K562 (cell line): Measurements from ENCODE around the gene NRAP. TPM values are rescaled to one million over a fixed set of nuclear protein-coding genes. Genes with fewer than 3 reads are reported as not detected.

ENCODE experiments used
- ATAC-seq: fragments of 200-7000 bp; cut with Tn5 transposase; 3 replicates; pipeline ENCODE4 v1.9.1; 2020; ENCODE audit warnings: moderate library complexity
- BruUV-seq: library from RNA; stranded (reverse); fragments of 400-500 nt; replicated peaks from 2 replicates; lab custom pipeline; 2021; lab: Mats Ljungman, UMichigan
- CTCF ChIA-PET: fragments of 300-600 bp; formaldehyde crosslinking; extraction: SDS; loops from one replicate; lab custom pipeline; 2021; ENCODE audit warnings: low intra/inter-chr PET ratio; lab: Yijun Ruan, JAX
- POLR2A ChIA-PET: fragments of 300-600, 350-650 bp; sonication (Branson Sonifier 250); formaldehyde crosslinking; extraction: SDS; loops from one replicate; lab custom pipeline; 2021; ENCODE audit warnings: antibody characterized with exemption, inconsistent platforms; lab: Yijun Ruan, JAX
- DNase-seq, 4 experiments: peaks; one replicate each; pipeline versions ENCODE4 v3.0.0 to v3.0.0-alpha.2; 2011 to 2018; ENCODE audit warnings: low spot score in 3 of 4, mixed read lengths in 3 of 4; ENCODE audit errors: extremely low read depth in 1 of 4
- FAIRE-seq: peaks from 2 replicates; lab custom pipeline; 2011; peaks lifted over from hg19 to GRCh38; lab: Jason Lieb, UNC
- H2AFZ ChIP-seq: 2 replicates; pipeline ENCODE4 v1.6.0; 2011; ENCODE audit warnings: low read depth, low read length, control low read depth, inconsistent platforms
- H3K27ac ChIP-seq: fragments of 200-600 bp; 3 replicates; pipeline ENCODE4 v1.8.0; 2011; ENCODE audit warnings: low read depth, mild to moderate bottlenecking, control low read depth, inconsistent platforms, low read length, moderate library complexity, mixed read lengths; ENCODE audit errors: extremely low read depth
- H3K27me3 ChIP-seq, 2 experiments: fragments of 300-600 bp in 1 of 2; 2 replicates in 1 of 2; 3 replicates in 1 of 2; pipeline versions ENCODE4 v1.6.0 to v1.8.0; 2011; ENCODE audit warnings: inconsistent platforms in 2 of 2, low read length in 2 of 2, mild to moderate bottlenecking in 1 of 2, mixed read lengths in 1 of 2, moderate library complexity in 1 of 2; ENCODE audit not compliant: control insufficient read depth in 2 of 2, insufficient read depth in 2 of 2
- H3K36me3 ChIP-seq: fragments of 300-600 bp; 3 replicates; pipeline ENCODE4 v1.8.0; 2011; ENCODE audit warnings: mild to moderate bottlenecking, low read length, inconsistent platforms; ENCODE audit not compliant: control insufficient read depth, insufficient read depth
- H3K4me1 ChIP-seq, 2 experiments: fragments of 200-600 bp in 1 of 2; replicated peaks in 1 of 2; 2 replicates in 1 of 2; 3 replicates in 1 of 2; pipeline versions ENCODE4 v1.5.1 to v1.8.0; 2011; ENCODE audit warnings: inconsistent platforms in 2 of 2, low read length in 2 of 2, mild to moderate bottlenecking in 1 of 2, mixed read lengths in 1 of 2, moderate library complexity in 1 of 2; ENCODE audit not compliant: control insufficient read depth in 2 of 2, insufficient read depth in 2 of 2
- H3K4me2 ChIP-seq: 2 replicates; pipeline ENCODE4 v1.6.1; 2011; ENCODE audit warnings: low read length, control low read depth, inconsistent platforms, mixed read lengths; ENCODE audit not compliant: insufficient read depth
- H3K4me3 ChIP-seq: fragments of 200-600 bp; sonication (generic), shearing (Covaris generic); 2 replicates; pipeline ENCODE4 v1.5.1; 2016; ENCODE audit warnings: control low read depth, inconsistent platforms
- H3K79me2 ChIP-seq: fragments of 200-600 bp; 3 replicates; pipeline ENCODE4 v1.8.0; 2011; ENCODE audit warnings: low read length, inconsistent platforms; ENCODE audit not compliant: control insufficient read depth, insufficient read depth
- H3K9ac ChIP-seq, 2 experiments: 2 replicates each; pipeline versions ENCODE4 v1.6.0 to v1.6.1; 2011; ENCODE audit warnings: low read depth in 2 of 2, low read length in 2 of 2, control low read depth in 1 of 2, inconsistent platforms in 1 of 2, mild to moderate bottlenecking in 1 of 2, mixed read lengths in 1 of 2; ENCODE audit not compliant: insufficient read depth in 1 of 2
- H3K9me1 ChIP-seq: one replicate; pipeline ENCODE4 v1.6.0; 2011; ENCODE audit warnings: inconsistent platforms, mild to moderate bottlenecking, low read length, moderate library complexity; ENCODE audit not compliant: control insufficient read depth, insufficient read depth
- H3K9me3 ChIP-seq: replicated peaks from 2 replicates; pipeline ENCODE4 v1.5.1; 2011; ENCODE audit warnings: low read depth, low read length, inconsistent platforms; ENCODE audit not compliant: control insufficient read depth, insufficient read depth
- H4K20me1 ChIP-seq: replicated peaks from 2 replicates; pipeline ENCODE4 v1.6.1; 2011; ENCODE audit warnings: low read length, inconsistent platforms, mixed read lengths; ENCODE audit not compliant: control insufficient read depth, insufficient read depth
- EHMT2 ChIP-seq: fragments of 450-650 bp; IDR thresholded peaks from 2 replicates; pipeline ENCODE4 v1.6.1; 2018; ENCODE audit warnings: antibody characterized with exemption
- ETV5 ChIP-seq: sonication (generic); formaldehyde crosslinking; IDR thresholded peaks from 2 replicates; pipeline ENCODE4 v1.4.0; 2020; ENCODE audit warnings: low read depth, mild to moderate bottlenecking, missing genetic modification reagents
- FOS ChIP-seq: IDR thresholded peaks from 3 replicates; pipeline ENCODE4 v1.6.1; 2011; ENCODE audit not compliant: insufficient read length; ENCODE audit errors: extremely low read depth
- HINFP ChIP-seq: fragments of 450-650 bp; conservative IDR thresholded peaks from 2 replicates; pipeline ENCODE4 v1.6.1; 2016; ENCODE audit warnings: missing genetic modification characterization, low read depth, mild to moderate bottlenecking, control low read depth, missing compliant biosample characterization
- HNRNPH1 ChIP-seq: fragments of 200-400 bp; formaldehyde crosslinking; optimal IDR thresholded peaks from 2 replicates; pipeline ENCODE3; 2017; ENCODE audit warnings: low read depth, mild to moderate bottlenecking, low read length, moderate library complexity
- JUNB ChIP-seq: fragments of 450-650 bp; formaldehyde crosslinking; conservative IDR thresholded peaks from 2 replicates; pipeline ENCODE4 v1.4.0; 2020; ENCODE audit warnings: mild to moderate bottlenecking
- ZNF146 ChIP-seq: IDR thresholded peaks from one replicate; pipeline ENCODE4 v1.6.1; 2018; ENCODE audit warnings: missing compliant biosample characterization; ENCODE audit not compliant: unreplicated experiment
- ZNF280B ChIP-seq: fragments of 250-450 bp; sonication (Bioruptor Pico); IDR thresholded peaks from 2 replicates; pipeline ENCODE4 v1.5.1; 2021; ENCODE audit warnings: mild to moderate bottlenecking
- WGBS: fragments of 100-300 bp; shearing (Covaris generic); methylation state at CpG from one replicate; pipeline ENCODE4 v1.1.6; 2016; ENCODE audit warnings: low coverage, mixed read lengths; ENCODE audit not compliant: insufficient coverage; ENCODE audit errors: missing lambda C conversion rate; 5-methylcytosine and 5-hydroxymethylcytosine counted together
- in situ Hi-C: fragments of 300-500 bp; cut with MboI; formaldehyde crosslinking; loops from 4 replicates; pipeline ENCODE4 v1.15.0; 2018; ENCODE audit warnings: inconsistent platforms, mixed read lengths
- intact Hi-C: fragments of 100-400 bp; cut with micrococcal nuclease; formaldehyde crosslinking; loops from 2 replicates; pipeline ENCODE4 v1.14.2; 2022
- polyA plus RNA-seq, 8 experiments: library from polyadenylated mRNA; depleted of rRNA in 4 of 8; stranded (reverse) in 5 of 8; unstranded in 3 of 8; fragments of >200 nt; fragmentation: Nextera tagmentation in 2 of 8; fragmentation: Illumina TruSeq in 1 of 8; extraction: Ambion mirVana in 2 of 8; extraction: Trizol in 1 of 8; gene quantifications; 2 replicates each; pipeline versions ENCODE4 v1.2.1 to v1.2.3, GENCODE V29; 2011 to 2014; ENCODE audit warnings: inconsistent platforms in 1 of 8, missing spikeins in 1 of 8
- total RNA-seq, 7 experiments: library from RNA; depleted of rRNA in 6 of 7; stranded (reverse); fragments of >200 nt in 6 of 7; fragmentation: Illumina TruSeq in 2 of 7; extraction: Trizol in 2 of 7; gene quantifications; 2 replicates each; pipeline versions ENCODE4 v1.2.1 to v1.2.3, GENCODE V29; 2011 to 2021; ENCODE audit warnings: low replicate concordance in 1 of 7
- TF ChIP-seq, protein P1 (sequence below): fragments of 250-450 bp; sonication (Bioruptor Pico); IDR thresholded peaks from 2 replicates; pipeline ENCODE4 v1.6.1; 2021; ENCODE audit warnings: mild to moderate bottlenecking
- TF ChIP-seq, protein P2 (sequence below): fragments of 450-650 bp; IDR thresholded peaks from 2 replicates; pipeline ENCODE4 v1.6.1; 2016; ENCODE audit warnings: low read depth, mild to moderate bottlenecking, moderate library complexity

The NRAP gene
- total and polyA plus RNA-seq, 9 of the 15 experiments (the other 6 are each of a cell fraction or from before 2014, with no cell fraction given) = not detected

GRCh38 chr10:113561214-113561613 is 102.6 kb downstream of the NRAP start:
- ATAC-seq = no peak
- H3K79me2 ChIP-seq = no peaks in the 10 kb centered on the region
- no peaks in the 10 kb centered on the region for H3K27me3 ChIP-seq
- no peak for DNase-seq
- H3K9me1 ChIP-seq = no peaks in the 10 kb centered on the region
- H3K9me3 ChIP-seq = no peaks in the 10 kb centered on the region
- H3K4me1 ChIP-seq = peaks cover 3 to 19% of the 10 kb centered on the region in 2 experiments; a peak in 3 of 5 replicates
- FAIRE-seq = no peak
- H3K27ac ChIP-seq = no peak overlapping the region
- no peak overlapping the region for H3K9ac ChIP-seq
- POLR2A ChIA-PET = no interaction called here
- no peak overlapping the region for H3K4me2 ChIP-seq
- no peaks in the 10 kb centered on the region for H3K36me3 ChIP-seq
- no peak overlapping the region for H2AFZ ChIP-seq
- TF ChIP-seq HINFP (tag) (no peak), ZNF146 (CRISPR knock-in tag) (no peak), ZNF280B (CRISPR knock-in tag) (no peak), FOS (no peak), ETV5 (CRISPR knock-in tag) (no peak), EHMT2 (no peak), HNRNPH1 (no peak), JUNB (no peak)
- TF ChIP-seq, protein P1, sequence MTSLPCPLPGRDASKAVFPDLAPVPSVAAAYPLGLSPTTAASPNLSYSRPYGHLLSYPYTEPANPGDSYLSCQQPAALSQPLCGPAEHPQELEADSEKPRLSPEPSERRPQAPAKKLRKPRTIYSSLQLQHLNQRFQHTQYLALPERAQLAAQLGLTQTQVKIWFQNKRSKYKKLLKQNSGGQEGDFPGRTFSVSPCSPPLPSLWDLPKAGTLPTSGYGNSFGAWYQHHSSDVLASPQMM (CRISPR knock-in tag) = no peak
- TF ChIP-seq, protein P2, sequence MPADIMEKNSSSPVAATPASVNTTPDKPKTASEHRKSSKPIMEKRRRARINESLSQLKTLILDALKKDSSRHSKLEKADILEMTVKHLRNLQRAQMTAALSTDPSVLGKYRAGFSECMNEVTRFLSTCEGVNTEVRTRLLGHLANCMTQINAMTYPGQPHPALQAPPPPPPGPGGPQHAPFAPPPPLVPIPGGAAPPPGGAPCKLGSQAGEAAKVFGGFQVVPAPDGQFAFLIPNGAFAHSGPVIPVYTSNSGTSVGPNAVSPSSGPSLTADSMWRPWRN = no peak
- in situ Hi-C loops (no loop called here), intact Hi-C loops (loop anchor here (10.0 kb wide), 1 partner anchor 176 kb away; no protein-coding TSS in a partner anchor)
- H4K20me1 ChIP-seq = no peaks in the 10 kb centered on the region
- CTCF ChIA-PET = no interaction called here
- no peak overlapping the region for H3K4me3 ChIP-seq
- WGBS = 21% methylated on average over 2 of the region's 3 CpGs
- no TSS peak for BruUV-seq
